ENCODE results near the gene SLC6A9. TPM values are rescaled to one million over a fixed set of nuclear protein-coding genes. Genes with fewer than 3 reads are reported as not detected.

Gene SLC6A9
- total and polyA plus RNA-seq, 4 donors: 0.57 to 47.7 (median 3.6) TPM

- no peak for TF ChIP-seq EGR1 (IDR thresholded peaks at IDR 0.05; ENCODE audit: low read depth in 2 of 2)
- TF ChIP-seq YY1 (IDR thresholded peaks at IDR 0.05): no peak
- TF ChIP-seq ZBTB33 (IDR thresholded peaks at IDR 0.05): no peak
- no peak for TF ChIP-seq RAD21 (IDR thresholded peaks at IDR 0.05)
- TF ChIP-seq JUND (IDR thresholded peaks at IDR 0.05): no peak
- TF ChIP-seq ATF3 (IDR thresholded peaks at IDR 0.05): no peak
- no peak for TF ChIP-seq FOXA1 (IDR thresholded peaks at IDR 0.05)
- TF ChIP-seq HNF4A (conservative IDR thresholded peaks at IDR 0.05): no peak
- TF ChIP-seq TAF1 (conservative IDR thresholded peaks at IDR 0.05): no peak
- no peak for TF ChIP-seq FOXA2 (IDR thresholded peaks at IDR 0.05)
- no peak for TF ChIP-seq REST (IDR thresholded peaks at IDR 0.05)
- no peak for TF ChIP-seq CTCF (IDR thresholded peaks at IDR 0.05; ENCODE audit: low read depth, low read length, missing input control)
- no peak for TF ChIP-seq GABPA (IDR thresholded peaks at IDR 0.05 in 1 of 2, conservative IDR thresholded peaks at IDR 0.05 in 1 of 2)
- no peak for TF ChIP-seq NR2F2 (IDR thresholded peaks at IDR 0.05)
- TF ChIP-seq HNF4G (IDR thresholded peaks at IDR 0.05): no peak
- no peak for TF ChIP-seq SP1 (IDR thresholded peaks at IDR 0.05)
- Histone ChIP-seq H3K36me3 (ENCODE audit: control insufficient read depth in 4 of 4, insufficient read depth in 3 of 4, low read depth in 1 of 4, low read length in 3 of 4) (no peaks in the 10 kb centered on the region), H3K27me3 (ENCODE audit: control insufficient read depth in 4 of 4, insufficient read depth in 4 of 4, low read length in 3 of 4) (no peaks in the 10 kb centered on the region), H3K9ac (ENCODE audit: low read depth in 1 of 2, low read length in 2 of 2) (no peak overlapping the region), H3K4me3 (ENCODE audit: low read depth in 1 of 3, low read length in 3 of 3) (no peak overlapping the region), H3K4me1 (ENCODE audit: control insufficient read depth in 4 of 4, insufficient read depth in 4 of 4, low read length in 3 of 4) (peaks cover 2 to 28% (median 20%) of the 10 kb centered on the region in 4 donors), H3K9me3 (ENCODE audit: control insufficient read depth in 4 of 4, low read length in 3 of 4) (no peaks in the 10 kb centered on the region), H3K27ac (ENCODE audit: low read depth in 1 of 2, low read length in 2 of 2) (no peak overlapping the region)
- DNase-seq (ENCODE audit: low spot score): no peak
- 91% methylated on average over 5 of the region's 5 CpGs for WGBS
Measured at GRCh38 chr1:44062656-44063179, 31.5 kb upstream of the SLC6A9 start.

GRCh38 chr1:44061857-44062256 is 30.6 kb upstream of the SLC6A9 start:
- DNase-seq (ENCODE audit: low spot score): no peak
- 91% methylated on average over 2 of the region's 2 CpGs for WGBS
- H3K4me3 ChIP-seq (ENCODE audit: low read depth in 1 of 3, low read length in 3 of 3): no peak overlapping the region
- H3K27me3 ChIP-seq (ENCODE audit: control insufficient read depth in 4 of 4, insufficient read depth in 4 of 4, low read length in 3 of 4): no peaks in the 10 kb centered on the region
- H3K9me3 ChIP-seq (ENCODE audit: control insufficient read depth in 4 of 4, low read length in 3 of 4): no peaks in the 10 kb centered on the region
- no peak overlapping the region for H3K9ac ChIP-seq (ENCODE audit: low read depth in 1 of 2, low read length in 2 of 2)
- no peak overlapping the region for H3K27ac ChIP-seq (ENCODE audit: low read depth in 1 of 2, low read length in 2 of 2)
- TF ChIP-seq RAD21 (IDR thresholded peaks at IDR 0.05): no peak
- TF ChIP-seq GABPA (IDR thresholded peaks at IDR 0.05 in 1 of 2, conservative IDR thresholded peaks at IDR 0.05 in 1 of 2): no peak
- no peak for TF ChIP-seq ATF3 (IDR thresholded peaks at IDR 0.05)
- TF ChIP-seq HNF4A (conservative IDR thresholded peaks at IDR 0.05): no peak
- no peak for TF ChIP-seq TAF1 (conservative IDR thresholded peaks at IDR 0.05)
- peaks cover 2 to 20% (median 12%) of the 10 kb centered on the region in 4 donors for H3K4me1 ChIP-seq (ENCODE audit: control insufficient read depth in 4 of 4, insufficient read depth in 4 of 4, low read length in 3 of 4)
- no peaks in the 10 kb centered on the region for H3K36me3 ChIP-seq (ENCODE audit: control insufficient read depth in 4 of 4, insufficient read depth in 3 of 4, low read depth in 1 of 4, low read length in 3 of 4)

Data from liver (tissue), 9 donors.